Activated CD4-positive, alpha-beta T cell treated with anti-CD3 and anti-CD28 coated beads, Interleukin-2, amount 50 U/mL, for 4 hours (primary cell): ENCODE measurements around the gene MAP3K6.
"Not testable (repeated sequence)": the region's sequence is repeated elsewhere in the genome, so short reads cannot be mapped to it uniquely, and the experiment has no call there.

Source experiments
- DNase-seq, 2 experiments: peaks; one replicate each; pipeline ENCODE4 v3.0.0-alpha.2; 2020

MAP3K6 gene, protein sequence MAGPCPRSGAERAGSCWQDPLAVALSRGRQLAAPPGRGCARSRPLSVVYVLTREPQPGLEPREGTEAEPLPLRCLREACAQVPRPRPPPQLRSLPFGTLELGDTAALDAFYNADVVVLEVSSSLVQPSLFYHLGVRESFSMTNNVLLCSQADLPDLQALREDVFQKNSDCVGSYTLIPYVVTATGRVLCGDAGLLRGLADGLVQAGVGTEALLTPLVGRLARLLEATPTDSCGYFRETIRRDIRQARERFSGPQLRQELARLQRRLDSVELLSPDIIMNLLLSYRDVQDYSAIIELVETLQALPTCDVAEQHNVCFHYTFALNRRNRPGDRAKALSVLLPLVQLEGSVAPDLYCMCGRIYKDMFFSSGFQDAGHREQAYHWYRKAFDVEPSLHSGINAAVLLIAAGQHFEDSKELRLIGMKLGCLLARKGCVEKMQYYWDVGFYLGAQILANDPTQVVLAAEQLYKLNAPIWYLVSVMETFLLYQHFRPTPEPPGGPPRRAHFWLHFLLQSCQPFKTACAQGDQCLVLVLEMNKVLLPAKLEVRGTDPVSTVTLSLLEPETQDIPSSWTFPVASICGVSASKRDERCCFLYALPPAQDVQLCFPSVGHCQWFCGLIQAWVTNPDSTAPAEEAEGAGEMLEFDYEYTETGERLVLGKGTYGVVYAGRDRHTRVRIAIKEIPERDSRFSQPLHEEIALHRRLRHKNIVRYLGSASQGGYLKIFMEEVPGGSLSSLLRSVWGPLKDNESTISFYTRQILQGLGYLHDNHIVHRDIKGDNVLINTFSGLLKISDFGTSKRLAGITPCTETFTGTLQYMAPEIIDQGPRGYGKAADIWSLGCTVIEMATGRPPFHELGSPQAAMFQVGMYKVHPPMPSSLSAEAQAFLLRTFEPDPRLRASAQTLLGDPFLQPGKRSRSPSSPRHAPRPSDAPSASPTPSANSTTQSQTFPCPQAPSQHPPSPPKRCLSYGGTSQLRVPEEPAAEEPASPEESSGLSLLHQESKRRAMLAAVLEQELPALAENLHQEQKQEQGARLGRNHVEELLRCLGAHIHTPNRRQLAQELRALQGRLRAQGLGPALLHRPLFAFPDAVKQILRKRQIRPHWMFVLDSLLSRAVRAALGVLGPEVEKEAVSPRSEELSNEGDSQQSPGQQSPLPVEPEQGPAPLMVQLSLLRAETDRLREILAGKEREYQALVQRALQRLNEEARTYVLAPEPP (N-terminal part only)

DNA sequence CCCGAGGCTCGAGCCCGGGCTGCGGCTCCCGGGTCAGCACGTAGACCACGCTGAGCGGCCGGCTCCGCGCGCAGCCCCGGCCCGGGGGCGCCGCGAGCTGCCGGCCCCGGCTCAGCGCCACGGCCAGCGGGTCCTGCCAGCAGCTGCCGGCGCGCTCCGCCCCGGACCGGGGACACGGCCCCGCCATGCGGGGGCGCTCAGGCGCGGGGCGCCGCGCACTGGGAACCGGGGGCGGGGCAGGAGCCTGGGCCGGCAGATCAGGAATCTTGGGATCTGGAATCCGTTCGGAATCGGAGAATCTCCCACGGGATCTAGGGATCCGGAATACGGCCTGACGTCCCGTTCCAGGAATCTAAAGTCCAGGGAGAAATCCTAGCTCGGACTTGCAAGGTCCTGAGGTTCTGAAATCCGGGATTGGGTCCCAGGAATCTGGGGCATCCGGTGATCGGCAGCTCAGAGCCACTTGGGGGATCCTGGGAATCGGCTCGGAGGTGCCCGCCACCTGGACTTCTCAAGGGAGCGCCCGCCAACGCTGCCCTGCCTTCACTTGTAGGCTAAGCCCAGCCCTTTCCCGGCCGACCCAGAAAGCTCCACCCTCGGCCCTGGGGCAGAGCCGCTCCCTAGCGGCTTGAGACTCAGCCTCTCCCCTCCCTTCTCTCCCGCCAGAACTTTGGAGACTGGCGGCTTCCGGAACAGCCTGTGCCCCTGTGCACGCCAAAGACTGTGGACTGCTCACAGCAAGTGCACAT, at the start of gene MAP3K6:
TSS of gene MAP3K6 (minus strand) at position 551 of the 749 bp plus-strand sequence. CDS start at position 187, 364 bp downstream.
- DNase-seq, result no peak

DNA sequence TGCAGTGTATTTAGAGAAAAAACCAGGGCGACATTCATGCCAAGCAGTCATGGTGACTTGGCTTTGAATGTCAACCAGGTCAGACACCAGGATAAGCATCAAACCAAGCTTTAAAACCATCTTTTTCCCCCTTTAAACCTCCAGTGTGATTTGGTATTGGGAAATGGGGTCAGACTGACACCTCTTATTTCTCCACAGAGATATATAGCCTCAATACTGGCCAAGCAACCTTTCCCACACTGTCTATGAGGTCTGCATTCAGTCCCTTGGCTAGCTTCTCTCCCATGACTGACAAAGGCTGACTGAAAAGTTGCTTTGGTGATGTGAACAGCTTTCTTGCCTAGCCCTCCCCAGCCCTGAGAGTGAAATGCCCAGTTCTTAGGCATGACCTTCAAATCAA, 47.3 kb upstream of the MAP3K6 start:
- no peak for DNase-seq

DNA sequence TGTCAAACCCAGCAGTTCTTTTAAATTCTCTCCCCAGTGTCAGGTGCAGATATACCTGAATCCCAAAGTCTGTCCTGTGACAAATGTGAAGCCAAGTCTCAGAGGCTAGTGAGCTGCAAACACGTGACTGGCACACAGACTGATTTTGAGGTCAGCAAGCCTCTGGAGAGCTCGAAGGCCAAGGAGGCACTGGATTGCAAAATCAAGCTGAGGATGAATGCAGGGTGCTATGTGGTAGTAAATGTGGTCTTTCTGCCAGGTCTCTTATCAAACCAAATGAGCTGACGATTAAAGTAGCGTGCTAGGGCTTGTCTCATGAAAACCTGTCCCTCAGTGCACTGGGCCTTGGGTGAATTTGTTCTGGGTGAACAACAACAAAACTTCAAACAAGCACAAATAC, 46.2 kb upstream of the MAP3K6 start:
- no peak for DNase-seq

DNA sequence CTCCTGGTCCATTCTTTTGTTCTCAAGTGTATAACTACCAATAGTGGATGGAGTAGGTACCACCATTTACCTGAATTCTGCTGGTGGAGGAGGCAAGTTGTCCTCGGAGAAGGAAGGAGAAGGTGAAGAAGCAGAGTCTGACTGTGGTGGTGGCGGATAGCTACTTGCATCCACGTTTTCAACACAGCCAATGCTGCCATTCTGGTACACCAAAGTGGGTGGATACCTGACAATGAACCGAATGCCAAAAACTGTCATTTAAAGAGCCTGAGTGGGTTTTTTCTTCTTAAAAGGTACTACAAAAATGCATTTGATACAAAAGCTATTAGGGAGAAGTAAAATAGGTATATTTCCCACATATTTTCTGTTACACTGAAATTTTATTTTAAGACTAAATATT, 45.7 kb upstream of the MAP3K6 start:
- DNase-seq, result no peak

DNA sequence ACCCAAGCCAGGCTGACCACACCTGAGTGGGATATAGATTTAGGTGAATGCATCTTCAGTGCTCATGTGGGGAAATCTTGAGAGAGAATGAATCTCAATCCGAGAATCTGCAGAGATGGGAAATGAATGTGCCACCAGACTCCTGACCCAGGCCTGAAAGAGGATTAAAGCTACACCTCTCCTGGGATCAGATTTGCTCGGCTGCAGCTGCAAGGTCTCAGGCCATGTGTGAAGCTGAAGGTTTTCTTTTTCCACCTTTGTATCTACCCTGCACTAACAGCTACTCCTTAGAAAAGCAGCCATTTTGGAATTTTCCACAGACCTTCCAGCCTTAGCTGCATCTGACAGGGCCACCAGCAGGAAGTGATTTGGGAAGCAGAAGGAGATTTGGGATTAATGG, 43.9 kb upstream of the MAP3K6 start:
- no peak for DNase-seq

DNA sequence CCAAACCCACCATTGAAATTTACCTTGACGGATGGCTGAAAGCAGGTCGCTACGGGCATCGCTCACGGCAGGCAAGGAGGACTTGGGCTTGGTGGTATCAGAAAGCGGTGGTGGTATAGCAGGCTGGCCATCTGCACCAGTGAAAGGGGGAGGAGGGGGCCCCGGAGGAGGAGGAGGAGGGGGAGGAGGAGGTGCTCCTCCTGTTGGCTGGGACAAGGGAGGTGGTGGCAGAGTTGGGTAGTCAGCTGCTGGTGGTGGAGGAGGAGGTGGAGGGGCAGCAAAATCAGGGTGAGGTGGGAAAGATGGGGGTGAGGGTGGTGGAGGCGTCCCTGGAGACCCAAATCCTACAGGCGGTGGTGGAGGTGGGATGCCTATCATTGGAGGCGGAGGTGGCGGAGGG, 42.9 kb upstream of the MAP3K6 start:
- DNase-seq, result no peak

DNA sequence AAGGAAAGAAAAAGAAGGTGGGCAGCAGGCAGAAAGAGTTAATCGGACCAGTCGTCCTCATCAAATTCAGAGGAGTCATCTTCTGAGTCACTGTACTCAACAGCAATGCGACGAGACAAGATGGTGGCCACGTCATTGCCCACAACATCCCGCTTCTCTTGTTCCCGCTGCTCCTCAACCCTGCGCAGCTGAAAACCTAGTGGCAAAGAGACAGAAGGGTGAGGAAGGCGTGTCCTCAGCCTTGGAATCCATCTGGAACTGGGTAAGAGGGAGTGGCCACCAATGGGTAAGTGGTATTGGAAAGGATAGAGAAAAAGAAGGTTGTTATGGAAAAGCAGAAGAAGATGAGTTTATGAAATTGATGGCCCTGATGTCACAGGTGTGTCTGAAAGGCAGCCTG, 41.4 kb upstream of the MAP3K6 start:
- DNase-seq, result no peak

DNA sequence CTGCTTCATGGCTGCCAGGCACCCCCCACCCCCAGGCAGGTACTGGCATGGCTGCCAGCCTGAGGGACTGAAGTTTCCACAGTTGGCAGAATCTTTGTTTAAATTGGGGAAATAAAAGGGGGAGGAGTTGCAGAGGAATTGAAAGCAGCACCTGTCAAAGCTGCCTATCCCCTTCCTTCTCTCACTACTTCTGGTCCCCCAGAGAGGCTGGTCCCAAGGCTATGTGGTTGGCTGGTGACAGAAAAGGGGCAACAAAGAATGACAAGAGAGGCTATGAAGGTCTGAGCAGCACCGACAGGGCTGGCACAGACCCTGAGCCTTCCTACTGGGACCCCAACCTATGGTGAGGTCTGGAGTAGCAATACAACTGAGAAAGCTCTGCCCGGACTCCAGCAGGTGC, 40.0 kb upstream of the MAP3K6 start:
- DNase-seq, result not testable (repeated sequence)

DNA sequence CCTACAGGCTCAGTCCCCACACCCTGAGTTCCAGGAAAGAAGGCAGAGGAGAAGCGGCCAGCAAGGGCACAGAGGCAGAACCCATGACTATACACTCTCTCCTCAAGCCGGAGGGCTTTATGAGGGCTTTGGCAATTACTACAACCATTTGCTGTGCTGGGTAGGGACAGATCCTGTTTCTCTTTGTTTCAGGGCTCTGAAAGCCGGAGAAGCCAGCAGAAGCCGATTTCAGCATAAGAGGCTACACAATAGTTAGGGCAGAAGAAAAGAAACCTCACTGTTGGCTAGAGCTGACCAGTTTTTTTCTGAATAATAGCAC, 39.6 kb upstream of the MAP3K6 start:
- DNase-seq, result no peak

DNA sequence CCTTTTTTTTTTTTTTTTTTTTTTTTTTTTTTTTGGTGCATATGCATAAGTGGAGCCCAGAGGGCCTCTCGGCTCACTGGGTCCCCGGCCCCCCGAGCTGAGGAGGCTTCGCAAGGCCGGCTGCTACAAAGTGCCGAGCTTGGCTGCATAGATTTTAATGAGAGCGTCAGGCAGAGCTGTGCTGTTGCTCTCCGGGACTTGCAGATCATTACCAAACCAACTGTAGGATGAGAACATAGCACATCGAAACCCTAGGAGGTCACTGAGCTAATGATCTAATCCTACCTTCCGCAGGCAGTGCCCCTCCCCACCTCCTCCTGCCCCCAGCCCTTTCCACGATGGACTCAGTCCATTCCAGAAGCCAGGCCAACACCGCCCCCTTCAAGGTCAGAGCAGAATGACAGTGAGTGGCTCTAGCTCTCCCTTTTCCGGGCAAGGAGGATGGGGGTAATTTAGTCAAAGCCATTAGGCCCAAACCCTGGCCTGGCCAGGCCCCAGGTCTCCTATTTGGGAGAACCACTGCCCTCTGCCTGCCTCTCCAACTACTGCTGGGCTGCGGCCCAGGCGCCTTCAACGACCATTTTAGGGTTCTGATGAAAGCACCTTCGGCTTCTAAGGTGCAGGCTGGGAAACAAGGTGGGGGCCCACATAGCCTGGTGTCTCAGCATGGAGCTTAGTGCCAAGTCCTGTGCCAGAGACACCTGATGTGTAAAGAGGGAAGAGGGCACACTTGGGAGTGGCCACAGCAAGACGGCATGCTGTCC, 39.0 kb upstream of the MAP3K6 start:
- DNase-seq, result not testable (repeated sequence)

DNA sequence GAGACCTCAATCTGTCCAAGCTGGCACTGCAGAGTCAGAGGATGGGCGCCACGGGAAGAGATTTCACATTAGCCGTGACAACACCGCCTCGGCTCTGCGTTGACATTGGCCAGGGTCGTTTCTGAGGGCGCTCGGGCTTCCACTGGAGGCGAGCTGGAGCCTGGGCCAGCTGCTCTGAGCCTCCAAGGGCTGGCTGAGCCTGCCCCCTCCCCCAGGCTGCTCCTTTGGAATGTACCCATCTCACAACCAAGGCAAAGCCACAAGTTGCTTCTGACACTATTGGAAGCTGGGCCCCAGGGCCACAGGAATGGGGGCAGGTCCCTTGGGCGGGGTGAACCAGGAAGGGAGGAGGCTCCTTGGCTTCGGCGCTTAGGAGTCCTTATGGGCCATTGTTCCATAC, 38.3 kb upstream of the MAP3K6 start:
- DNase-seq, result no peak

DNA sequence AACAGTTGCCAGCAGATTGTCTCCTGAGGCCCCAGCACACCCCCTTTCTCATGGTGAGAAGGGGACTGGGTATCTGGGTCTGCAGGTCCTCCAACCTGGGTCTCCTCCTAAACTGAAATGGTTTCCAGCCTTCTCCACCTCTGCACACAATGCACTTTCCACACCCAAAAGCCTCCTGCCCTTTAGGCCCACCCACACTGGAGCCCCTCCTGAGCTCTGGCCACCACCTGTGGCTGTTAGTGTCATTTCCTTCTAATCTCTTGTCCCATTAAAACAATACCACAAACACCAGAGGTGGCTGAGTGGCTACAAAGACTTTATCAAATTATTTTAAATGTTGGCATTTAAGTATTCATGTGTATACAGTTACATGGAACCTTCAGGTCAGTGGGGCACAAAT, 37.2 kb upstream of the MAP3K6 start:
- DNase-seq, result no peak

DNA sequence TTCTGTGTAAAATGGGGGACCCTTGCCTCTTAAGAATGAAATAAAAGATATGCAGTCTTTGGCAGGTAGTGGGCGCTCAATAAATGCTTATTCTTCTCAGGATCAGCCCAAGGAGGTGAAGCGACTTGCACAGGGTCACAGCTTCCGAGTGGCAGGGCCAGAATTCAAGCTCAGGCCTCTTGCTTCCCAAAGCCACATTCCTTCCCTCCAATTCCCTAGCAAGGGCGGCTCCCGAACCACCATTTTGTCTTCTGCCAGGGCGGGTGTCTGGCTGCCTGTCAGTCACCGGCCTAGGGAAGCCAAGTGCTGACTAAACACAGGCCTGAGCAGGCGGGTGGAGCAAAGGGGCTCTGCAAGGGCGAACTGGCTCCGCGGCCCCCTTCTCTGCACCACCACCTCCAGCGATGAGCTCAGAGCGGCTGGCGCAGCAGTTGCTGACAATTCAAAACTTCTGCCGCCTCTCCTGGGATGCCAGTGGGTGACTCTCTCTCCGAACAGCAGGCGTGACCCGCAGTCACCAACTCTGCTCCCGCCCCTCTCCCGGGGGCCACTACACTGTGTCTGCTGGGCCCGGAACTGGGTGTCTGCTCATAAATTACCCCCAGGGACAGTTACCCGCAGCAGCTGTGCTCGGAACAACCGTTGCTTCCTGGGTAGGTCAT, 36.4 kb upstream of the MAP3K6 start:
- no peak for DNase-seq

DNA sequence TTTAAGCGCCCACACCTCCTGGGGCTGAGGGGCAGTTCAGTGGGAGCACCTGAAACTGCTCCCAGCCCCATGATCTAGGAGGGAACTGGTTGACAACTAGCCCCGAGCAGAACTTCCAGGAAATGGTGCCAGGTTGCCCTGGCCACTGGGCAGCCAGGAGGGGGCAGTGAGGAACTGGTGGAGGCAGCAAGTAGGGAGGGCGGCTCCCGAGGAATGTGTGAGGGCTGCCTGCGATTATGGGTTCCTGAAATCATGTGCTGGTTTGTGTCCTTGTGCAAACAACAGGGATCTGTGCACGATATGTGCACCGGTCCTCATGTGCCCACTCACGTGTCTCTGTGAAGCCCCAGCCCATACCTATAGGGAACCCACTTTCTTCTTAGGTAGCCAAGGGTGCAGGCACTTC, 35.6 kb upstream of the MAP3K6 start:
- no peak for DNase-seq

DNA sequence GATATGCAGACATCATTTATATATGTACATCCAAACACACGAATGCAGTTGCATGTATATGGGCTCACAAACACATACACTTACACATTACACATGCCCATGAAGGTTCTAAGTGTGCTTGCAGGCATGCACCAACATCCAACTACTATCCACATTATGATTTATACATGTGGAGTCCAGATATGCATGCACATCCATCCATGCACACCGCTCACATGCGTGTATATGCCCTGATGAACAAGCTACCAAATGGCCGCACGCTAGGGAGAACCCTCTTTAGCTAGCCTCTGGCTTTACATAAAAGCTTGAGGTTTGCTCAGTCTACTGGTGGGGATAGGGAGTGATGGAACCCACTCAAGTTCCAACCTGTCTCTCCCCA, 34.2 kb upstream of the MAP3K6 start:
- DNase-seq, result no peak

DNA sequence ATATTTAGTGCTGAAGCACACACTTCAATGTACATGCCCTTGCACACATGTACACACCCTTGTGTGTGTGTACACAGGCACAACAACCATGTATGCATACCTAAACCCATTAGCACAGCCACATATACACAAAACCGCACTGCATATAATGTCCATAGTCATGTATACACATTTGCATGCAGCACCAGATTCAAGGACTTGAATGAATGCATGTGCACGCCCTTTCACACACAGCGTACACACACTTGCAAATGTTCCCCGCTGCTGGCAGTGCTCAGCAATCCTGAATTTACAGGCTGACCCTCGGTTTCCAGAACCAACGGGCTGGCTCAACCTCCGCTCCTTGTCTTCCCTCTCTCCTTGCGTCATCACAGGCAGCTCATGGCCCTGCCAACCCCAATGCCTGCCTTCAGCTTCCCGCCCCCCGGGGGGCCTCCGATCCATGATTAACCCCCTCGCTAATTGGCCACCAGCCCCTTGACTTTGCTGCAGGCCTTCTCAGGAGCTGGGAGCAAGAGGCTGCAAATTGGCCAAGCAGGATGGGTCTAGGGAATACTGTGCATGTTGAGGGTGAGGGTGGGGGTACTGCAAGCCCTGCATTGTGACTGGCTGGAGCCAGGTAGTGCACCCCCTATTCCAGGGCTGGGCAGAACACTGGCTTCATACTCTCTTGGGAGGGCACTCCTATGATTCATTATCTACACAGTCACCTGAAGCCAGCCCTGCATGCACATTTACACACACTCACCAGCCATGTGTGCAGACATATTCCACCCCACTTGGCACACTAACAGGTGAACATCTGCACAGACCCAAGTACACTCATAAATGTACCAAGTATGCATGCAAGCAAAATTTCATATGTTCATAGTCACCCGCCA, 33.6 kb upstream of the MAP3K6 start:
- DNase-seq, result no peak

DNA sequence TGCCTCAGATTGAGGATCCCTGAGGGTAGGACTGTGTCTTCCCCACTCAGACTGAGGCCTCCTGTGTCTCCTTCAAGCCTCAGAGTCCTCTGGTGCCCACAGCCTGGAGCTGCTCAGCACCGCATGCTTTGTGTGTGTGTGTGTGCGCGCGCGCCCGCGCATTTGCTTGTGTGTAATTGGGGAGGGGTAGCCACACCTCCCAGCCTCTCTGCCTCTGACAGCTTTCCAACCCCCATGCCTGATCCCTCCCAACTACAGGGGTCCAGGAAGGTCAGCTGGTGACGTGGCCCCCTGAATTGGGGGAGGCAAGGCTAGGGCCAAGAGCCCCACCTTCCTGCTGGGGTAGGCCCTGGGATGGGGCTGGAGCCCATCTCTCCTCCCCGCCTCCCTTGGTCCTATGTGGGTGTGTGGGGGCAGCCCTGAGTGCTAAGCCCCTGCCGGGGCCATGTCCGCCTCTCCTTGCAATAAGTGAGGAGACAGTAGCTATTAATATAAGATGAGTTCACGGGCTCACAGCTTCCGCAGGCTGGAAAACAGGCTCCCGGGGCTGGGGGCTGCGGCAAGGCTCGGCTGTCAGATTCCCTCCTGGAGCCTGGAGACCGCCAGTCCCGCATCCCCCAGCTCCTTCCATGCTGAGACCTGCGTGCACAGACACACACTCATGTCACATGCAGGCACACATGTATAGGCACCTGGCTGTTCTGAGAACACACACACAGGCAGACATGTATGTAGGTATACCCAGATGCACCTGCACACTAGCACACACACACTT, 32.7 kb upstream of the MAP3K6 start:
- no peak for DNase-seq

DNA sequence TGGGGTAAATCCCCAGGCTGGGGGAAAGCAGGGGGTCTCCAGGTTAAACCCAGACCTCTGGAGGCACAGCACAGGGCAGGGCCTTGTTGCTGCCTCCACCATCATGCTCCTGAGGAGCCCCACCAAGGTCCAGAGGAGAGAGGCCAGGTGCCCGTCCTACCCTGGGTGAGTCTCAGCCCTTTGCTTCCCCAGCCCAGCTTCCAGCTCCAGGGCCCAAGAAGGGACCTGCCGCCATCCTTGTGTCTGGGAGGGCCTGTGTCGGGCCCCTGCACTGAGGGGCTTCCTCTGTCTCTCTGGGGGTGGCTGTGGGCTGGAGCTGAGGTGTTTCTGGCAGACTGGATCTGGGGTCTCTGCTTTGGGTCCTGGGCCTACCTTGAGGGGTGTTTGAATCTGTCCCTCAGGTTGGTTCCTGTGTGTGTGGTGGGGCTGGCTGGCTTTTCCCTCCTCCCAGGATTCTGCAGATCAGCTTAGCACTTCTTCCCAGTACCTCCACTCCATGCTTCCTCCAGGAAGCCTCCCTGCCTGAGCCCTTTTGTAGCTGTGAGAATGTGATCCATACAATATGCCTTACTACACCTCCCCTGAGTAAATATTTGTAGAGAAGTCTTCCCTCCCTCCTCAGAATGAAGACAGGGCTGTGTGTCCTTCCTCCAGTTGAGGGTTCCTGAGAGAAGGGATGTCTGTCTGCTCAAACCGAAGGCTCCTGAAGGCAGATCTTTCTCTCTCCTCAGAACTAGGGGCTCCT, 31.8 kb upstream of the MAP3K6 start:
- no peak for DNase-seq

DNA sequence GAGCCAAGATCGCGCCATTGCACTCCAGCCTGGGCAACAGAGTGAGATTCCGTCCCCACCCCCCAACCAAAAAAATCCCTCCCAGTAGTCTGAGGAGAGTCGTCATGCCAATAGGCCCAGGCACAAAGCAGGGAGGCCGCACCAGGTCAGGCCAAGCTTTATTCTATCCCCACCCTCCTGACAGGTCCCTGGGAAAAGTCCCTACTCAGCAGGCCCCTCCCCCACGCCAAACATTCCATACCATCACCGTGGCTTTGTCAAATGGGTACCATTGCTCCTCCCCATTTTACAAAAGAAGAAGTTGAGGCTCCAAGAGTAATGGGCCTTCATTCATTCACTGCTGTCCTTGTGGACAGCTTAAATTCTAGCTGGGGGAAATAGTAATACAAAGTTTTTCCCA, 31.0 kb upstream of the MAP3K6 start:
- DNase-seq, result no peak
